GM21360 (cell line): ENCODE results near the gene MGAT5.

Experiments used
- ATAC-seq: cut with Tn5 transposase; IDR thresholded peaks from one replicate; pipeline ENCODE4 v1.9.1; 2021; ENCODE audit warnings: mild to moderate bottlenecking, moderate library complexity; ENCODE audit not compliant: unreplicated experiment

Gene MGAT5

GRCh38 chr2:134413430-134413829 is 159.6 kb downstream of the MGAT5 start:
- no peak for ATAC-seq

- ATAC-seq, result no peak
These were observed 160.0 kb downstream of the MGAT5 start for GRCh38 chr2:134413912-134414311.

GRCh38 chr2:134416018-134416417 is 162.1 kb downstream of the MGAT5 start:
- no peak for ATAC-seq

GRCh38 chr2:134416637-134417036 is 162.8 kb downstream of the MGAT5 start:
- ATAC-seq, result no peak

GRCh38 chr2:134417968-134418582 is 164.2 kb downstream of the MGAT5 start:
- no peak for ATAC-seq

- ATAC-seq, result no peak
These were observed 166.4 kb downstream of the MGAT5 start for GRCh38 chr2:134420259-134420658.

- ATAC-seq, result no peak
These were observed 167.0 kb downstream of the MGAT5 start for GRCh38 chr2:134420920-134421319.

GRCh38 chr2:134421556-134422328 is 167.9 kb downstream of the MGAT5 start:
- no peak for ATAC-seq

- ATAC-seq, result no peak
These were observed 172.0 kb downstream of the MGAT5 start for GRCh38 chr2:134425724-134426496.

- ATAC-seq, result no peak
These were observed 172.8 kb downstream of the MGAT5 start for GRCh38 chr2:134426721-134427120.

GRCh38 chr2:134429886-134430285 is 176.0 kb downstream of the MGAT5 start:
- no peak for ATAC-seq

- no peak for ATAC-seq
These were observed 178.1 kb downstream of the MGAT5 start for GRCh38 chr2:134431838-134432434.

- ATAC-seq, result no peak
These were observed 178.6 kb downstream of the MGAT5 start for GRCh38 chr2:134432435-134432883.

- no peak for ATAC-seq
These were observed 179.6 kb downstream of the MGAT5 start for GRCh38 chr2:134433469-134433868.

GRCh38 chr2:134433979-134434378 is 180.1 kb downstream of the MGAT5 start:
- no peak for ATAC-seq

- no peak for ATAC-seq
These were observed 181.6 kb downstream of the MGAT5 start for GRCh38 chr2:134435505-134435904.

GRCh38 chr2:134435936-134436335 is 182.1 kb downstream of the MGAT5 start:
- ATAC-seq, result no peak

GRCh38 chr2:134436706-134437105 is 182.8 kb downstream of the MGAT5 start:
- no peak for ATAC-seq

- no peak for ATAC-seq
These were observed 184.5 kb downstream of the MGAT5 start for GRCh38 chr2:134438371-134438770.

- no peak for ATAC-seq
These were observed 186.6 kb downstream of the MGAT5 start for GRCh38 chr2:134440336-134440909.
